ENCODE results near the gene TGM3.

TGM3 gene

GRCh38 chr20:2338411-2339066 is 42.7 kb downstream of the TGM3 start:
- no peak for DNase-seq (ENCODE audit: low read depth)

GRCh38 chr20:2340136-2340535 is 44.3 kb downstream of the TGM3 start:
- no peak for DNase-seq (ENCODE audit: low read depth)

GRCh38 chr20:2340823-2341222 is 45.0 kb downstream of the TGM3 start:
- DNase-seq (ENCODE audit: low read depth): no peak

- DNase-seq (ENCODE audit: low read depth): no peak
Measured at GRCh38 chr20:2341336-2341735, 45.5 kb downstream of the TGM3 start.

GRCh38 chr20:2342243-2342642 is 46.4 kb downstream of the TGM3 start:
- DNase-seq (ENCODE audit: low read depth): no peak

- DNase-seq (ENCODE audit: low read depth): no peak
Measured at GRCh38 chr20:2346188-2346587, 50.4 kb downstream of the TGM3 start.

GRCh38 chr20:2348336-2348735 is 52.5 kb downstream of the TGM3 start:
- DNase-seq (ENCODE audit: low read depth): no peak

GRCh38 chr20:2349801-2350200 is 54.0 kb downstream of the TGM3 start:
- DNase-seq (ENCODE audit: low read depth): no peak

GRCh38 chr20:2350606-2351005 is 54.8 kb downstream of the TGM3 start:
- no peak for DNase-seq (ENCODE audit: low read depth)

- no peak for DNase-seq (ENCODE audit: low read depth)
Measured at GRCh38 chr20:2353231-2353630, 57.4 kb downstream of the TGM3 start.

- DNase-seq (ENCODE audit: low read depth): no peak
Measured at GRCh38 chr20:2357114-2357513, 61.3 kb downstream of the TGM3 start.

GRCh38 chr20:2358006-2358405 is 62.2 kb downstream of the TGM3 start:
- DNase-seq (ENCODE audit: low read depth): no peak

- no peak for DNase-seq (ENCODE audit: low read depth)
Measured at GRCh38 chr20:2361035-2361593, 65.3 kb downstream of the TGM3 start.

GRCh38 chr20:2363187-2363586 is 67.4 kb downstream of the TGM3 start:
- DNase-seq (ENCODE audit: low read depth): no peak

- DNase-seq (ENCODE audit: low read depth): no peak
Measured at GRCh38 chr20:2363587-2363986, 67.8 kb downstream of the TGM3 start.

GRCh38 chr20:2364044-2364443 is 68.2 kb downstream of the TGM3 start:
- DNase-seq (ENCODE audit: low read depth): no peak

- DNase-seq (ENCODE audit: low read depth): no peak
Measured at GRCh38 chr20:2365091-2365490, 69.3 kb downstream of the TGM3 start.

GRCh38 chr20:2365666-2366065 is 69.9 kb downstream of the TGM3 start:
- DNase-seq (ENCODE audit: low read depth): no peak

- no peak for DNase-seq (ENCODE audit: low read depth)
Measured at GRCh38 chr20:2368621-2369020, 72.8 kb downstream of the TGM3 start.

GRCh38 chr20:2373098-2373497 is 77.3 kb downstream of the TGM3 start:
- no peak for DNase-seq (ENCODE audit: low read depth)

- no peak for DNase-seq (ENCODE audit: low read depth)
Measured at GRCh38 chr20:2374346-2375125, 78.7 kb downstream of the TGM3 start.

GRCh38 chr20:2378893-2379292 is 83.1 kb downstream of the TGM3 start:
- DNase-seq (ENCODE audit: low read depth): no peak

GRCh38 chr20:2379511-2380229 is 83.9 kb downstream of the TGM3 start:
- no peak for DNase-seq (ENCODE audit: low read depth)
